Caki2 (cell line): ENCODE measurements around the gene TUBGCP3. TPM values are rescaled to one million over a fixed set of nuclear protein-coding genes. Genes with fewer than 3 reads are reported as not detected.
"Not testable (repeated sequence)": the region's sequence is repeated elsewhere in the genome, so short reads cannot be mapped to it uniquely, and the experiment has no call there.

ENCODE experiments used
- DNase-seq: peaks from one replicate; pipeline ENCODE4 v3.0.0-alpha.2; 2015; ENCODE audit warnings: low read depth
- in situ Hi-C: cut with HindIII; loops from 2 replicates; pipeline ENCODE4 v1.10.0; 2016; ENCODE audit warnings: low sequenced_read_pairs, low pct_unique_long_range_greater_than_20kb, mixed read lengths
- total RNA-seq: library from RNA; depleted of rRNA; stranded (reverse); fragments of >200 nt; shearing (Covaris generic); gene quantifications from 2 replicates; pipeline ENCODE4 v1.2.3, GENCODE V29; 2014; ENCODE audit warnings: low replicate concordance

TUBGCP3 gene
- total RNA-seq, 1 experiment from 2014 or later, result 10.9 TPM

- no peak for DNase-seq
- in situ Hi-C loops, result no loop called here
Measured at GRCh38 chr13:112558696-112559418, 29.1 kb downstream of the TUBGCP3 start.

GRCh38 chr13:112556600-112556999 lies 31.4 kb downstream of the TUBGCP3 start:
- in situ Hi-C loops, result no loop called here

GRCh38 chr13:112554214-112554850 lies 33.6 kb downstream of the TUBGCP3 start:
- in situ Hi-C loops, result no loop called here
- no peak for DNase-seq

More at GRCh38 chr13:112556600-112556999, 31.4 kb downstream of the TUBGCP3 start:
- no peak for DNase-seq

GRCh38 chr13:112548975-112549374 lies 39.0 kb downstream of the TUBGCP3 start:
- DNase-seq, in situ Hi-C loops: not testable (repeated sequence)

GRCh38 chr13:112545856-112546255 lies 42.1 kb downstream of the TUBGCP3 start:
- in situ Hi-C loops, result no loop called here
- no peak for DNase-seq

- DNase-seq, result no peak
- in situ Hi-C loops, result no loop called here
Measured at GRCh38 chr13:112532837-112533745, 54.9 kb downstream of the TUBGCP3 start.

GRCh38 chr13:112531263-112531794 lies 56.6 kb downstream of the TUBGCP3 start:
- DNase-seq, result no peak
- in situ Hi-C loops, result no loop called here

GRCh38 chr13:112530861-112531260 lies 57.1 kb downstream of the TUBGCP3 start:
- in situ Hi-C loops, result no loop called here
- DNase-seq, result no peak

GRCh38 chr13:112529216-112529615 lies 58.7 kb downstream of the TUBGCP3 start:
- no peak for DNase-seq
- in situ Hi-C loops, result no loop called here

- in situ Hi-C loops, result no loop called here
Measured at GRCh38 chr13:112526146-112526853, 61.7 kb downstream of the TUBGCP3 start.

GRCh38 chr13:112525356-112525945 lies 62.5 kb downstream of the TUBGCP3 start:
- DNase-seq, result no peak
- in situ Hi-C loops, result no loop called here

More at GRCh38 chr13:112526146-112526853, 61.7 kb downstream of the TUBGCP3 start:
- no peak for DNase-seq

GRCh38 chr13:112522578-112522977 lies 65.4 kb downstream of the TUBGCP3 start:
- DNase-seq, result no peak
- in situ Hi-C loops, result no loop called here

GRCh38 chr13:112521073-112521685 lies 66.8 kb downstream of the TUBGCP3 start:
- DNase-seq, result no peak
- in situ Hi-C loops, result no loop called here

- DNase-seq, result no peak
- in situ Hi-C loops, result no loop called here
Measured at GRCh38 chr13:112519517-112520060, 68.4 kb downstream of the TUBGCP3 start.

- no peak for DNase-seq
- in situ Hi-C loops, result no loop called here
Measured at GRCh38 chr13:112516218-112516617, 71.7 kb downstream of the TUBGCP3 start.

GRCh38 chr13:112513761-112514160 lies 74.2 kb downstream of the TUBGCP3 start:
- DNase-seq, result no peak
- in situ Hi-C loops, result no loop called here
